ENCODE data around the gene TRABD2B. TPM values are rescaled to one million over a fixed set of nuclear protein-coding genes. Genes with fewer than 3 reads are reported as not detected.

Gene TRABD2B
- polyA plus RNA-seq, 3 donors: 16.1 to 17.2 (median 16.7) TPM

DNA sequence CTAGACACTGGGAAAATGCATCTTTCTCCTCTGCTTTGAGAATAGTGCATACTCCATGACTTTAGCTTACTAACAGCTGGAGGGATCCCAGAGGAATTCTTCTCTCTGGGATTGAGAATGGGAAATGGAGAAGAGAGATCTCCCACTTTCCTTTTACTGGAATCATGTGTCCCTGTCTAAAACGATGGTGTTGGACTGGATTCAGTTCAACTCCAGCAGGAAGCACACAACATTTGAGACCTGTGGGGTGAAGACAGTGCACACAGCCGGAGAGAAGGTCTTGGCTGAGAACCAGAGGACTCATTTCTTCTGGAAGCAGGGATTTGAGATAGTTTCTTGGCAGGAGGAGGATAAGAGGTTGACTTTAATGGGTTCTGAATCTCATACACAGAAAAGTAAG, 58.7 kb downstream of the TRABD2B start:
- DNase-seq (ENCODE audit: low read depth in 3 of 3, low spot score in 2 of 3): no peak

DNA sequence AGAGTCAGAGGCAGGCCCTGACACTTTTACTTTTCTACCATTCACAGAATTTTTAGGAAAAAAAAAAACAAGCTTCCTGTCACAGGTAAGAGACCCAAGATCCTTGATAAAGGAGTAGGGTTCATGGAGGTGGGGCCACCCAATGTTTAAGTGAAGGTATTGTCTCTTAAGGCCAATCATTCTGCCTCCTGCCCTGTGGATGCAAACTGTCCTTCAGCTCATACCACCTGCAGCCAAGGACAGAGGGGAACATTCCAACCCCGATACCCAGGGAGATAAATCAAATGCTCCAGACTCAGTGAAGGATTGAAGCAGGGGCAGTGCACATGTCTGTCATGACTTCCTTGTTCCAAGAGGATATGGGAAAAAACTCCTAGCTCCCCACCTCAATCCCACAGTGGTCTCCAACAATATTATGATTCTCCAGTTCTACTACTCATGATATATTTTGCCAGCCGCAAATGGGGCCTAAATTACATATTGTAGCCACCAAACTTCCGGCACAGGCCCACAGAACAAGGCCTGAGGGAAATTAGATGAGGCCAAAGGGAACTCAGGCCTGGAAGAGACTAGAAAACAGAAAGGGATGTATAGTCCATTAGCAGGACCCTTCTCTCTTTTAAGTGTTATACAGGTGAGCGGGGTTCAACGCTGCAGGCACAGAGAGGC, 59.5 kb downstream of the TRABD2B start:
- DNase-seq (ENCODE audit: low read depth in 3 of 3, low spot score in 2 of 3): no peak

DNA sequence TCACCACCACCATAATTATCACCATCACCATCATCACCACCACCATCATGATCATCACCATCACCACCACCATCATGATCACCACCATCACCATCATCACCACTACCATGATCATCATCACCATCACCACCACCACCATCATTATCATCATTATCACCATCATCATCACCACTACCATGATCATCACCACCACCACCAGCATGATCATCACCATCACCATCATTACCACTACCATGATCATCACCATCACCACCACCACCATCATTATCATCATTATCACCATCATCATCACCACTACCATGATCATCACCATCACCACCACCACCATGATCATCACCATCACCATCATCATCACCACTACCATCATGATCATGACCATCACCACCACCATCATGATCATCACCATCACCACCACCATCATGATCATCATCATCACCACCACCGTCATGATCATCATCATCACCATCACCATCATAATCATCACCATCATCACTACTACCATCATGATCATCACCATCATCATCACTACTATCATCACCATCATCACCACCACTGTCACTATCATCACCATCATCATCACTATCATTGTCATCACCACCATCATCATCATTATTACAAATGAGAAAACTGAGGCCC, 60.2 kb downstream of the TRABD2B start:
- DNase-seq (ENCODE audit: low read depth in 3 of 3, low spot score in 2 of 3): no peak

DNA sequence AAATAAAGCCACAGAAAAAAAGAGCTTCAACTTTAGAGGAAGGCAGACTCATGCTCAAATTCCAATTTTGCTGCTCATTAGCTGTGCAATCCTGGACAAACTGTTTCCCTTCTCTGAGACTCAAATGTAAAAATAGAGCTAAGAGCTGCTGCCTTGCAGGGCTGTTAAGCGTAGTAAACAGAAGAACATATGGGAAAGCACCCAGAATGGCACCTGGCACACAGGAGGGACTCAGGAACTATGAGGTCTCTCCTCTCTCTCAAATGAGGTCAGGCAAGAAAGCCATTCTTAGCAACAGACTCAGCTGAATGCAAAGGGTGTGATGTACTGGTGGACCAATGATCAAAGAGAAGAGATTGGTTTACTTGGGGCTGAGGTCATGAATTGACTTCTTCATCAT, 61.3 kb downstream of the TRABD2B start:
- no peak for DNase-seq (ENCODE audit: low read depth in 3 of 3, low spot score in 2 of 3)

DNA sequence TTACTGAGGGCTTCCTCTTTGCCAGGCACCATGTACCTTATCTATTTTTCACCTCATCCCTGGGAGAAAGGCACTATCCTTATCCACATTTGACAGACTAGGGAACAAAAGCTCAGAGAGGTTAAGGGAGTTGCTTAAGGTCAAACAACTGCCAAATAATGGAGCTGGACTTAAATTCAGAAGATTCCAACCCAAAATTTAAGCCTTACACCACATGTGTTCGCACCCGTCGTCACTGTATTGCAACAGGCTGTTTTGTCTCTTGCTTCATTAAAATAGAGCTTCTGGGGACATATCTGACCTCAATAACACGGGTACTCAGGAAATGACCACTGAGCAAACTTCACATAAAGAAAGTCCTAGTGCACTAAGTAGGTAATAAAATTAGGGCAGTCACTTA, 62.0 kb downstream of the TRABD2B start:
- DNase-seq (ENCODE audit: low read depth in 3 of 3, low spot score in 2 of 3): no peak

DNA sequence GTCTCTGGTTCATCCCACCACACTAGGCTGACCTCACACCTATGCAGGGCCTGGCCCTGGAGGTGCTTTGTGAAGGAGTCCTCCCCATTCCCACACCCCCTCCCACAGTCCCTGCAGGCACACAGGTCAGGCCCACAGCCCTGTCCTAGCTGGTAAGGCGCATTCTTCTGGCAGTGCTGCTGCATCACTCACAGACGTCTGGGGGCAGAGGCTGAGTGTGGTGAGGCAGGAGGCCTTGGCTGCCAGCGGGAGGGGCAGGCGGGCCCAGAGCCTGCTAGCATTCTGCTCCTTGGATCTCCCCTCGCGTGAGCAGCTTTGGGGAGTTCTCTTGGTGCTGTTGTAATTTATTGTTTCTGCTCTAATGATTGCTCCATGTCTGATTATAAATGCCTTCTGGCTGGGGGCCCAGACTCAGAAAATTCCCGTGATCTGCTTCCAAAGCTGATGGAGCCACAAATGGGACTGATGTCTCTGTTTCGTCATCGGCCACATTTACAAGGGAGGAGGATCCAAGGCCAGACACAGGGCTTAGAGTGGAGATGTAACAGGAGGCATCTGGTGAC, 62.9 kb downstream of the TRABD2B start:
- DNase-seq (ENCODE audit: low read depth in 3 of 3, low spot score in 2 of 3): peak in 1 of 3 donors; percentile 58

DNA sequence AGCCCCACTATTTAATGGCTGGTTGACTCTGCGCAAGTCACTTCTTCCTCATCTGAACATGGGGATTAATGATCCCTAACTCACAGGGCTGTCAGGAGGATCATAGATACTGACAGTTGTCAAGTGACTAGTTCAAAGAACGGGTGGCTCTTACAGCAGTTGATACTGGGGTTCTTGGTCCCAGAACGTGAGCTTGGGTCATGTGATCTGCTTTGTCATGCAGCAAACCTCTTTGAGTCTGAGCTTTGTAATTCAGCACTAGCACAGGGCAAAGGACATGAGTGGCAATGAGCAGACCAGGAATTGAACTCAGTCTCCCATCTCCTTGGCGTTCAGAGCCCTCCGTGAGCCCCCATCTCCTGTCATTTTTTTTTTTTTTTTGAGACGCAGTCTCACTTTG, 64.4 kb downstream of the TRABD2B start:
- no peak for DNase-seq (ENCODE audit: low read depth in 3 of 3, low spot score in 2 of 3)

DNA sequence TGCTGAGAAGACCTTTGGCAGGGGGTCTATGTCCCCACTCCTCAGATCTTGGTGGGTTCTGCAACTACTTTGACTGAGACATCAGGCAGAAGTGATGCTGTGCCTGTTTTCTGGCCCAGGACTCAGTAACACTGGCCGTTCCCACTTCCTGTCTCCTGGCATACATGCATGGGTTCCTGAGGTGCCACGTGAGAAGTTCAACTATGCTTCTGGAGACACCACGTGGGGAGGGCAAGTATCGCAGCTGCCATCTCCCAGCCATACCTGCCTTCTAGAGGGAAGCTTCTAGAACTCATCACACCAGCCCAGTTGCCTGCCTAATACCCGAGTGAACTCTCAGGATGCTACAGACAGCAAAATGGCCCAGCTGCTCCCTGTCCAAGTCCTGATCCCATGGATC, 65.8 kb downstream of the TRABD2B start:
- DNase-seq (ENCODE audit: low read depth in 3 of 3, low spot score in 2 of 3): no peak

DNA sequence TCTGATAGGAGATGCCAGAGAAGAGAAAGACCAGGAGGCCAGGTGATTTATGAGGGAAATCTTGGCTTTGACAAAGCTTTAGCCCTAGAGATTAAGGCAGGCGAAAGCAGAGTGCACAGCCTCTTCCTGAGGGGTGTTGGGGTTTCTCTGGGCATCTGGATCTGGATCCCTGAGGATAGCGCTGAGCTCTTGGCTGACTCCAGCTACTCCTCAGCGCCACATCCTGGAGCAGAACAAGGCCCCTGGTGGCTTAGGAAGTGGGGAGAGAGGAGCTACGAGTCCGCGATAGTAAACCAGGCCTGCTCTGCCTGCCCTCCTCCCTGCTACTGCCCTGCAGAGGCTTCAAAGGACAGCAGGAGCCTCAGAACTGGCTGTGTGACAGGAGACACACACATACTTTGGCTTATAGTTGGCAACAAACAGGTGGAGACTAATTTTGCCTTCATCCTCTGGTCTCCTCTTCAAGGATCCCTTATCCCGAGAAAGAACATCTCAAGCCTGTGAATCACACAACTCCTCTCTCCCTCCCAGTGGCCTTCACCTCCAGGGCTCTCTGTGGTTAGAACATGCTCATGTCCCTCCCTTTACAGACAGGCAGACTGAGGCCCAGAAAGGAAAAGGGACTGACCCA, 66.9 kb downstream of the TRABD2B start:
- DNase-seq (ENCODE audit: low read depth in 3 of 3, low spot score in 2 of 3): no peak

DNA sequence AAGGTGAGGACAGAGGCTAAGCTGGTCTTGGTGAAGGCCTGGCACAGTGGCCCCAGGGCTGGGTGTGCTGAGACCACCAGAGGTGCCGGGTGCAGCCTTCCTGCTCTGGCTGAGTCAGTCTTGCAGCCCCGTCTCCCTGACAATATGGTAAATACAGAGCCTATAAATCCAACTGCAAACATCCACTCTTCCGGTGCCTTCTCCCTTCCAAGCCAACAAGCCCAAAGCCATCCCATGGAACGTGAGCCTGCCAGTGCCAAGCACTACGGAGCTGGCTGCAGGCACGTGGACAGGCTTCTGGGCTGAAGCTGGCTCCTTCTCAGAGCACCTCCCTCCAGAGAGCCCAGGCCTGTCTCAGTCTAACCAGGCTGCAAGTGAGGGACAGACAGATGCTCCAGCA, 70.0 kb downstream of the TRABD2B start:
- DNase-seq (ENCODE audit: low read depth in 3 of 3, low spot score in 2 of 3): no peak

DNA sequence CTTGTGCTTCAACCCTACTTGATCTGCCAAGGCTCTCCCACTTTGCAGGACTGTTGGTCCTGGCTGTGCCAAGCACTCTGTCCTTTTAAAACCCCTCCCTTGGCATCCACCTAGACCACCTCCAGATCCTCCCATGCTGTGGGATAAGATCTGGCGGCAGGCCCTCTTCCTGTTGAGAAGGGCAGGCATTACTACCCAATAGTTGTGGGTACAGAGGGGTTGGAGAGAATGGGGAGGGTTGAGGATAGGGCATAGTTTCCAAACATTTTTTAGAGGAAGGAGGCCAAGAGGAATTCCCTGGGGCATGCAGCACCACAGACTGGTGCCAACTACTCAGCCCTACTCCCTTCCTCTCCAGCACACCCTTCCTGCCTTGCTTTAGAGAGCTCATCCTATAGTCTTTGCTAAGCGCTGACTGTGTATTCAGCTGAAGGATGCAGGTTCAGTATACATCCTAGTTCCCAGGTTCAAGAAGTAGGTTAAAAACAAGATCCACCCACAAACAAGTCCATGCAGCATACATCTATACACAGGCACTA, 70.7 kb downstream of the TRABD2B start:
- DNase-seq (ENCODE audit: low read depth in 3 of 3, low spot score in 2 of 3): no peak

DNA sequence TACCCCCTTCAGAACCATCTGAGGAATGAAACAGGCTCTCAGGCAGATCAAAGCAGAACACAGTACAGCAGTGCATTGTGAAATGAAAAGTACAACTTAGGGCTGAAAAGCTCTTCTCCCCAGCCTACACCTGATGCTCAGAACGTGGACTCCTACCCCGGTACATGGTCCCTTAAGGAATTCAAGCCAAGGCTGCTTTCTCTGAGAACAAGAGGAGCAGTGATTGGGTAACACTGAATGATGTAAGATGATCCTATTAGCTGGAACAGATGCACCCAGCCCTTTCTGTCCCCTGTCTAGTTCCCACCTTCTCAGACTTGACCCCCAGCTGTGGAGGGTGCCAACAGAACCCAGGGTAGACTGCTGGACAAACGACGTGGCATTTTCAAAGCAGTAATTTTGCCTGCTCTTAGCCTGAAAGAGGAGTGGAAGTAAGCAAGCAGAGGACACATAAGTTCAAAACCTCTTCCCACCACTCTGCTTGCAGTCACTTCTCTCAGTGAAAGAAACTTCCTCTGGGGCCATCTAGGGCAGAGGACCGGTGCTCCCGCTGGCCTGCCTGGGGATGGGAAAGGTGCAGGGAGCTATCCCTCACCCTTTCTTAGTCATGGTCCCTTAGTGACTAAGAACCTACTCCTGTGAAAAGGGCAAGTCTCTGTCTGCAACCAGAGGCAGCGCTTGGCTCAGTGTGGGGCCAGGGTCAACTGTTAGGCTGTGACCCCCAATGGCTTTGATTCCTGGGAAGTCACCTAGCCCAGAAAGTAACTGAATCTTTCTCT, 72.7 kb downstream of the TRABD2B start:
- DNase-seq (ENCODE audit: low read depth in 3 of 3, low spot score in 2 of 3): no peak

DNA sequence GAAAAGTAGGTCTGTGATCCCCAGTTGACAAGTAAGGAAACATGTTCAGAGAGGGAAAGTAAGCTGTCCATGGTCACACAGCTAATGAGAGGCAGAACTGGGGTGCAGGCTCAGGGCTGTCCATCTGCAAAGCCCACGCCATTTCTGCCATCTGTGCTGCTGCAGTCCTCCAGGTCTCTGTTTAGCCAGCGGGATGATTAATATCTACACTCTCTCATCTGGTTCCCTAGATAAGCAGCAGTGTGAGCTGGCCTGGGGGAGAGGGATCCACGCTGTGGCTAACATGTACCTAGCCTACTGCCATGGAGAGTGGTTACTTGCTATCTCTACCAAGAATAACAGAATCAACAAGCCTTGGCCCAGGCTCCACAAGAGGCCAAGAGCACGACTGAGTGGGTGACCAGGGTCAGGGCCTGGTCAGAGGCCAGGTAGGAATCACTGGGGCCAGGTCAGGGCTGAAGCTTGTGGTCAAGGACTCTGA, 75.2 kb downstream of the TRABD2B start:
- DNase-seq (ENCODE audit: low read depth in 3 of 3, low spot score in 2 of 3): no peak

DNA sequence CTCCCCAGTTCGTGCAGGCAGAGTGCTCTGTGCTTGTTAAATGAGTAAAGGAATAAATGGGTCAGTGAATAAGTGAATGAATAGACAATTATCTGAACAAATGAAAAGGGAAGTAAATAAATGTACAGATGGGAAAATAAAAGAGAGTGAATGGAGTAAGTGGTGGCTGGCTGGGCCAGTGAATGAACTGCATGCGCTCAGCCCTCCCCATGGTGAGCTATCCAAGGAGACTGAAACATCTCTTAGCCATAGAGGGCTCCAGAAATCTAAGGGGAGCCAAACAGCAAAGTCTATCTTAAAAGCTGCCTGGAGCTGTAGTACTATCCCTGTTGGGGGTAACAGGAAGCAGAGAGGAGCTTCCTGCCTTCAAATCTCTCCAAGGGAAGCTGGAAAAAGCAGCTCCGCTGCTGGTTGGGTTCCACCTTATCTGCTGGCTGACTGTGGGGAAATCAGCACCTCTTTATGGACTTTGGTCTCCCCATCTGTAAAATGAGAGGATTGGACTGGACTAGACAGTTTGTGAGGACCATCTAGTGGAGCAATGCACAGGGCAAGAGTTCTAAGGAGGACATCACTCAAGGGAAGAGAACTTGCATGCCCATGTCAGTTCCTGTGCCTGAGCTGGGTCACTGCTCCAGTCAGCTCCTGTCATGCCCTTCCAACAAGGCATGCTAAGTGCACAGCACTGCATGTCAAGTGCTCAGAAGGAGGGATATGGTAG, 77.9 kb downstream of the TRABD2B start:
- DNase-seq (ENCODE audit: low read depth in 3 of 3, low spot score in 2 of 3): no peak

DNA sequence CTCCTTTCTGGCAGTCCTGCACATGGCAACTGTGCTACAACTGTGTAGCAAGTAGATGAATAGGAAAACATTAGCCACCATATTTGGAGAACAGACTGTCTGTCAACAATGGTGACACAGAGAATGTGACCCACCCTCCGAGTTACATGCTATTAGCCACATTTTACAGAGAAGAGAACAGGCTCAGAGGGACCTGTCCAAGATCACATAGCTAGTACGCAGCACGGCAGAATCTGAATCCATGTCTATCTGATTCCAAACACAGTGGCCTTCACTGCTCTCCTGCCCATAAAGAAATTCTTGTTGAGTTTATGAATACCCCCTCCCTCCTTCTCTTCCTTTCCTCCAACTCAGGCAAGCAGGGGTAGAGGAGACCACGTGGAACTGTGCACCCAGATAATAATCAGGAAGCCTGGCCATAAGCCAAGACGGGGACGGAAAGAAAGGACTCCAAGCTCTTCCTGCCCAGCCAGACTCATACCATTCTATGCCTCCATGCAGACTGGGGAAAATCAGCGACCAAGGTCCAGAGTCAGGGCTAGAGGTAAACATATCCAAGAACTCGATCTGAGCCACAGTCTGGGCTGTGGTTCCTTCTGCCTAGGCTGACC, 78.8 kb downstream of the TRABD2B start:
- DNase-seq (ENCODE audit: low read depth in 3 of 3, low spot score in 2 of 3): peak in 1 of 3 donors; percentile 24

DNA sequence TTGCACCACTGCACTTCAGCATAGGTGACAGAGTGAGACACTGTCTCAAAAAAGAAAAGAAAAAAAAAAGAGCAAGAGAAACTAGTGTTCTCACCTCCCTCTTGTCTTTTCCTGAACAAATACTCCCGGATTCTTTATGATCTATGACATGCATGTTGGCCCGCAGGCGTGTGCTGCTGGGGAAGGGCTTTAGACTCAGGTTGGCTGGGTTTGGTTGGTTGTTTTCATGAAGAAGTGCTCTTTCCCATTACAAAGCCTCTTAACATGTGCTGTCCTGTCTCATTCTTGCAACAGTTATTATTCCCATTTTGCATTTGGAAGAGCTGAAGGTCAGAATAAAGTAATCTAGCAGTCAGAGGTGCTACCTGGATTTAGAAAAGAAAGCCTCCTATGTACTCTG, 79.5 kb downstream of the TRABD2B start:
- no peak for DNase-seq (ENCODE audit: low read depth in 3 of 3, low spot score in 2 of 3)

DNA sequence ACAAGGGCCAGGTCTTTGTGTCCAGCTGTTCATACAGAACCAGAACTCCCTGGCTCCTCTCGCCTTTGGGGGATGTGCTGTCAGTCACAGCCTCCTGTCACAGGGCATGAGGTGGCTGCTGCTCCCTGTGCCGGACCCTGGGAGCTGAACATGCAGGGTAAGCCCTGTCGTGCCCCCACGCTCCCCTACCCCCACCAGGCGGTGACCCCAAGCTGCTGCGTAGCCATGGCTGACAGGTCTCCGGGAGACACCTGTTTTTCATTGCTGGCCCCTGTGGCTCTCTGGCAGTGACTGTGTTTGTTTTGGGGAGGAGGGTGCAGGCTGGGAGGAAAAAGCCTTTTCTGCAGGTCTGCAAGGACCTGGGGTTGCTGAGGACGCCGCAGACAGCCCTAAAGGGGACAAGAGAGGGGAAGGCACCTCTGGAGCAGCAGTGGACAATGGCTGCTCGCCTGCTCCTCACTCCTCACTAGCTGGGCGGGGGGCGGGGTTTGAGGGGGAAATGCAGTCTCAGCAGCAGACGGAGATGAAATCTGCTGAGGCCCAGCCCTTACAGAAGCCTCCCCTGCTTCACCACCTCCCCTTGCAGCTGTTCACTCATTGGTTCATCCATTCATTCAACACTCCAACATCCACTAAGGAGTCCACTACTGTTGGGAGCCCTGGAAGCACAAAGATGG, 81.4 kb downstream of the TRABD2B start:
- DNase-seq (ENCODE audit: low read depth in 3 of 3, low spot score in 2 of 3): no peak

DNA sequence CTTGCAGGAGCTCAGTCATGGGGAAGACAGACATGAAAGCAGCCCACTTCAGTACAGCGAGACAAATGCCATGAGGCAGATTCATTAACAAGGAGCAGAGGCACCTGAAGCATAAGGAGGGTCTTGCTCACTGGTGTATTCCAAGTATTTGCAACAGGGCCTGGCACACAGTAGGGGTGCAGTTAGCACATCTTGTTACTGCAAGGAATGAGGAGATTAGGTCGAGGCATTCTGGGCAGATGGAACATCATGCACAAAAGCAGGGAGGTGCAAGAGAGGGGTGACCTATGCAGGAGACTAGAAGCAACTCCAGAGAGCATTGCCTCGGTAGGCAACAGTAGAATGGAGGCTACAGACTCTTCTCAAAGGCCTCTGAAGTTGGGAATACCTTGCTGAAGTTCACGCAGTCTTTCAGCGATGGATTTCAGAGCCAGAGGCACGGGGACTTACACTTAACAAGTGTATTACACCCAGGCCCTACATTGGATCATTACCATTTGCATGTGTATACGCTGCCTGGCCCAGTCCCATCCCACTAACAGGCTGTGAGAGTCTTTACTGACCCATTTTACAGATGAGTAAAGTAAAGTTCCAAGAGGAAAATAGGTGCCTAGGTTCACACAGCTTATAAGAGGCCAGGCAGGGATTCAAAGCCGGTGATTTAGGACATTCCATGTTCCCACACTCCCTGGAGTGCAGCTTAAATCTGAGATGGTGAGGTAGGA, 82.1 kb downstream of the TRABD2B start:
- DNase-seq (ENCODE audit: low read depth in 3 of 3, low spot score in 2 of 3): no peak
